ENCODE measurements around the gene ZNF491. TPM values are rescaled to one million over a fixed set of nuclear protein-coding genes. Genes with fewer than 3 reads are reported as not detected.

Gene ZNF491
- polyA plus RNA-seq, 1 donor from 2014 or later: 29.8 TPM

GRCh38 chr19:11780431-11781020, 17.8 kb upstream of the ZNF491 start:
- H3K4me2 ChIP-seq (ENCODE audit: low read length): no peak overlapping the region
- no peak overlapping the region for H3K9ac ChIP-seq (ENCODE audit: low read length)
- no peak for TF ChIP-seq MXI1 (conservative IDR thresholded peaks at IDR 0.05; ENCODE audit: poor library complexity, severe bottlenecking)
- TF ChIP-seq POLR2AphosphoS5 (IDR thresholded peaks at IDR 0.05): no peak
- no peak for TF ChIP-seq EZH2 (IDR thresholded peaks at IDR 0.05; ENCODE audit: borderline replicate concordance, insufficient read depth, low read length, poor library complexity, severe bottlenecking)
- TF ChIP-seq SMC3 (conservative IDR thresholded peaks at IDR 0.05; ENCODE audit: poor library complexity): no peak
- TF ChIP-seq REST (IDR thresholded peaks at IDR 0.05; ENCODE audit: borderline replicate concordance): no peak
- no peak for TF ChIP-seq RAD21 (conservative IDR thresholded peaks at IDR 0.05)
- TF ChIP-seq CTCF (IDR thresholded peaks at IDR 0.05; ENCODE audit: poor library complexity, severe bottlenecking): no peak
- no peak for TF ChIP-seq EP300 (conservative IDR thresholded peaks at IDR 0.05; ENCODE audit: poor library complexity, severe bottlenecking)
- no peak for TF ChIP-seq TAF1 (IDR thresholded peaks at IDR 0.05; ENCODE audit: low read depth)
- H3F3A ChIP-seq (ENCODE audit: insufficient read depth, low read length, poor library complexity, severe bottlenecking): no peaks in the 10 kb centered on the region
- peaks cover 47% of the 10 kb centered on the region for H3K36me3 ChIP-seq (ENCODE audit: insufficient read depth, low read length)
- no peak overlapping the region for H2AFZ ChIP-seq (ENCODE audit: low read depth, low read length)
- no peaks in the 10 kb centered on the region for H3K79me2 ChIP-seq (replicated peaks; ENCODE audit: insufficient read depth, low read length)
- H3K27ac ChIP-seq (ENCODE audit: low read length): no peak overlapping the region
- H4K20me1 ChIP-seq (ENCODE audit: insufficient read depth): no peaks in the 10 kb centered on the region
- no peaks in the 10 kb centered on the region for H3K27me3 ChIP-seq (ENCODE audit: insufficient read depth, low read depth, low read length)
- no peaks in the 10 kb centered on the region for H3K9me2 ChIP-seq (ENCODE audit: insufficient read depth, low read length)
- peaks cover 14% of the 10 kb centered on the region for H3K9me3 ChIP-seq (ENCODE audit: low read length)
- no peak overlapping the region for H3K4me3 ChIP-seq (ENCODE audit: low read length)

GRCh38 chr19:11781295-11782057, 16.8 kb upstream of the ZNF491 start:
- Histone ChIP-seq H3K9ac (ENCODE audit: low read length) (no peak overlapping the region), H3K4me3 (ENCODE audit: low read length) (no peak overlapping the region), H3K9me3 (ENCODE audit: low read length) (peaks cover 14% of the 10 kb centered on the region), H2AFZ (ENCODE audit: low read depth, low read length) (no peak overlapping the region), H3F3A (ENCODE audit: insufficient read depth, low read length, poor library complexity, severe bottlenecking) (no peaks in the 10 kb centered on the region), H3K27me3 (ENCODE audit: insufficient read depth, low read depth, low read length) (no peaks in the 10 kb centered on the region), H3K36me3 (ENCODE audit: insufficient read depth, low read length) (peaks cover 47% of the 10 kb centered on the region), H4K20me1 (ENCODE audit: insufficient read depth) (no peaks in the 10 kb centered on the region), H3K9me2 (ENCODE audit: insufficient read depth, low read length) (no peaks in the 10 kb centered on the region), H3K79me2 (replicated peaks; ENCODE audit: insufficient read depth, low read length) (no peaks in the 10 kb centered on the region), H3K27ac (ENCODE audit: low read length) (no peak overlapping the region), H3K4me2 (ENCODE audit: low read length) (no peak overlapping the region)
- TF ChIP-seq SMC3 (conservative IDR thresholded peaks at IDR 0.05; ENCODE audit: poor library complexity) (no peak), EP300 (conservative IDR thresholded peaks at IDR 0.05; ENCODE audit: poor library complexity, severe bottlenecking) (no peak), EZH2 (IDR thresholded peaks at IDR 0.05; ENCODE audit: borderline replicate concordance, insufficient read depth, low read length, poor library complexity, severe bottlenecking) (no peak), REST (IDR thresholded peaks at IDR 0.05; ENCODE audit: borderline replicate concordance) (no peak), POLR2AphosphoS5 (IDR thresholded peaks at IDR 0.05) (no peak), RAD21 (conservative IDR thresholded peaks at IDR 0.05) (no peak), CTCF (IDR thresholded peaks at IDR 0.05; ENCODE audit: poor library complexity, severe bottlenecking) (no peak), TAF1 (IDR thresholded peaks at IDR 0.05; ENCODE audit: low read depth) (no peak), MXI1 (conservative IDR thresholded peaks at IDR 0.05; ENCODE audit: poor library complexity, severe bottlenecking) (no peak)

Measured in neural cell (in vitro differentiated cells).